ENCODE data around the gene FOXP1.

GRCh38 chr3:70982284-70982683 lies 601.2 kb downstream of the FOXP1 start:
- TF ChIP-seq CTCF (IDR thresholded peaks at IDR 0.05; ENCODE audit: low read depth, low read length, poor library complexity, severe bottlenecking) (no peak), EZH2phosphoT487 (IDR thresholded peaks at IDR 0.05; ENCODE audit: borderline replicate concordance, low read length) (no peak)
